HepG2 (cell line): ENCODE results near the gene AUTS2. TPM values are rescaled to one million over a fixed set of nuclear protein-coding genes. Genes with fewer than 3 reads are reported as not detected.

ENCODE experiments used
- ATAC-seq: fragments of 200-7000 bp; cut with Tn5 transposase; 3 replicates; pipeline ENCODE4 v1.9.1; 2020; ENCODE audit warnings: mild to moderate bottlenecking, moderate library complexity
- BruUV-seq: library from RNA; stranded (reverse); fragments of 400-500 nt; replicated peaks from 2 replicates; lab custom pipeline; 2021; lab: Mats Ljungman, UMichigan
- CTCF ChIA-PET: fragments of 300-600 bp; formaldehyde crosslinking; extraction: SDS; loops from one replicate; lab custom pipeline; 2021; ENCODE audit warnings: low total read pairs, inconsistent platforms, low intra/inter-chr PET ratio; lab: Yijun Ruan, JAX
- POLR2A ChIA-PET: fragments of 350-600 bp; sonication (Branson Sonifier 250); formaldehyde crosslinking; loops from one replicate; lab custom pipeline; 2020; ENCODE audit warnings: antibody characterized with exemption, inconsistent platforms; lab: Yijun Ruan, JAX
- DNase-seq: peaks from one replicate; pipeline ENCODE4 v3.0.0-alpha.2; 2015; ENCODE audit warnings: low spot score
- FAIRE-seq: peaks from 3 replicates; lab custom pipeline; 2011; peaks lifted over from hg19 to GRCh38; lab: Jason Lieb, UNC
- H2AFZ ChIP-seq: one replicate; pipeline ENCODE4 v1.6.1; 2011; ENCODE audit warnings: low read length, inconsistent platforms
- H3K27ac ChIP-seq: fragments of 300-600 bp; 3 replicates; pipeline ENCODE4 v1.8.0; 2011; ENCODE audit warnings: mixed run types, mild to moderate bottlenecking, mixed read lengths, low read length, inconsistent platforms; ENCODE audit not compliant: insufficient read depth; ENCODE audit errors: extremely low read length
- H3K27me3 ChIP-seq, 2 experiments: fragments of 200-600 bp in 1 of 2; 2 replicates in 1 of 2; 3 replicates in 1 of 2; pipeline versions ENCODE4 v1.6.0 to v1.8.0; 2011; ENCODE audit warnings: low read length in 2 of 2, mild to moderate bottlenecking in 2 of 2, moderate library complexity in 2 of 2, inconsistent platforms in 1 of 2; ENCODE audit not compliant: insufficient read depth in 2 of 2, control insufficient read depth in 1 of 2
- H3K36me3 ChIP-seq, 2 experiments: fragments of 200-600 bp in 1 of 2; replicated peaks in 1 of 2; 2 replicates in 1 of 2; 3 replicates in 1 of 2; pipeline versions ENCODE4 v1.5.1 to v1.8.0; 2011; ENCODE audit warnings: low read length in 2 of 2, inconsistent platforms in 1 of 2; ENCODE audit not compliant: insufficient read depth in 2 of 2, control insufficient read depth in 1 of 2
- H3K4me1 ChIP-seq: 2 replicates; pipeline ENCODE4 v1.5.1; 2012; ENCODE audit warnings: low read length, inconsistent platforms; ENCODE audit not compliant: insufficient read depth
- H3K4me2 ChIP-seq: 2 replicates; pipeline ENCODE4 v1.6.0; 2011; ENCODE audit warnings: low read depth, low read length, inconsistent platforms
- H3K4me3 ChIP-seq, 3 experiments: fragments of 200-600 bp in 1 of 3; sonication (generic), shearing (Covaris generic) in 1 of 3; replicated peaks in 1 of 3; 2 replicates each; pipeline ENCODE4 v1.5.1; 2011 to 2016; ENCODE audit warnings: low read length in 3 of 3, inconsistent platforms in 2 of 3, low read depth in 2 of 3, mild to moderate bottlenecking in 2 of 3, control low read depth in 1 of 3, mixed read lengths in 1 of 3; ENCODE audit not compliant: insufficient read depth in 1 of 3
- H3K79me2 ChIP-seq: one replicate; pipeline ENCODE4 v1.6.1; 2011; ENCODE audit warnings: low read length, inconsistent platforms; ENCODE audit not compliant: insufficient read depth
- H3K9ac ChIP-seq: 2 replicates; pipeline ENCODE4 v1.6.0; 2011; ENCODE audit warnings: mild to moderate bottlenecking, low read depth, low read length, inconsistent platforms; ENCODE audit not compliant: insufficient read depth
- H3K9me3 ChIP-seq: 2 replicates; pipeline ENCODE4 v1.5.1; 2012; ENCODE audit warnings: mild to moderate bottlenecking, low read length
- H4K20me1 ChIP-seq: 2 replicates; pipeline ENCODE4 v1.6.0; 2011; ENCODE audit warnings: inconsistent platforms, mild to moderate bottlenecking, low read length, moderate library complexity; ENCODE audit not compliant: insufficient read depth
- EHMT2 ChIP-seq: fragments of 200-600 bp; sonication (generic); IDR thresholded peaks from 2 replicates; pipeline ENCODE4 v1.7.0; 2017; ENCODE audit warnings: antibody characterized with exemption, low read depth, low read length, borderline replicate concordance
- ESRRA ChIP-seq: sonication (generic); formaldehyde crosslinking; IDR thresholded peaks from 2 replicates; pipeline ENCODE4 v1.5.1; 2020; ENCODE audit warnings: mild to moderate bottlenecking, low read depth, missing genetic modification reagents
- FOXA3 ChIP-seq: IDR thresholded peaks from 2 replicates; pipeline ENCODE4 v1.6.1; 2016; ENCODE audit warnings: missing genetic modification reagents, missing compliant biosample characterization
- GMEB2 ChIP-seq: IDR thresholded peaks from 2 replicates; pipeline ENCODE4 v1.6.1; 2016; ENCODE audit warnings: missing biosample characterization, missing genetic modification reagents, low read depth
- HIC2 ChIP-seq: sonication (generic); formaldehyde crosslinking; IDR thresholded peaks from 2 replicates; pipeline ENCODE4 v1.9.0; 2022; ENCODE audit warnings: low read depth, missing genetic modification reagents
- MAFK ChIP-seq, 2 experiments: IDR thresholded peaks in 1 of 2; conservative IDR thresholded peaks in 1 of 2; 2 replicates each; pipeline ENCODE4 v1.6.1; 2011; ENCODE audit warnings: improper control_type of control experiment in 2 of 2, low read length in 2 of 2
- MED13 ChIP-seq: sonication (generic); formaldehyde crosslinking; IDR thresholded peaks from 2 replicates; pipeline ENCODE4 v1.5.0; 2020; ENCODE audit warnings: missing genetic modification reagents
- MYC ChIP-seq: sonication (generic); formaldehyde crosslinking; IDR thresholded peaks from 2 replicates; pipeline ENCODE4 v1.9.0; 2021; ENCODE audit warnings: missing genetic modification reagents, borderline replicate concordance
- PPARG ChIP-seq: conservative IDR thresholded peaks from 2 replicates; pipeline ENCODE4 v1.6.1; 2016; ENCODE audit warnings: missing biosample characterization, missing genetic modification reagents
- SIN3B ChIP-seq: fragments of 150-350 bp; IDR thresholded peaks from 2 replicates; pipeline ENCODE4 v1.6.1; 2014; ENCODE audit warnings: low read length
- SMAD9 ChIP-seq: sonication (generic); formaldehyde crosslinking; IDR thresholded peaks from 2 replicates; pipeline ENCODE4 v1.5.1; 2020; ENCODE audit warnings: mild to moderate bottlenecking, missing genetic modification reagents
- TAF1 ChIP-seq: sonication (generic); formaldehyde crosslinking; IDR thresholded peaks from 2 replicates; pipeline ENCODE4 v1.4.0; 2020; ENCODE audit warnings: missing genetic modification reagents
- TBX3 ChIP-seq: fragments of 450-650 bp; IDR thresholded peaks from 2 replicates; pipeline ENCODE4 v1.6.1; 2017; ENCODE audit warnings: antibody characterized with exemption, mild to moderate bottlenecking, inconsistent platforms, borderline replicate concordance
- ZBTB46 ChIP-seq: sonication (generic); formaldehyde crosslinking; IDR thresholded peaks from 2 replicates; pipeline ENCODE4 v1.4.0; 2020; ENCODE audit warnings: mild to moderate bottlenecking, missing genetic modification reagents, borderline replicate concordance
- ZNF225 ChIP-seq: sonication (generic); formaldehyde crosslinking; IDR thresholded peaks from 2 replicates; pipeline ENCODE4 v1.4.0; 2020; ENCODE audit warnings: mild to moderate bottlenecking, missing genetic modification reagents
- ZNF543 ChIP-seq: sonication (generic); formaldehyde crosslinking; IDR thresholded peaks from 2 replicates; pipeline ENCODE4 v1.4.0; 2020; ENCODE audit warnings: mild to moderate bottlenecking, missing genetic modification reagents
- ZNF740 ChIP-seq: sonication (generic); formaldehyde crosslinking; IDR thresholded peaks from 2 replicates; pipeline ENCODE4 v1.4.0; 2020; ENCODE audit warnings: missing genetic modification reagents
- ZSCAN30 ChIP-seq: sonication (generic); formaldehyde crosslinking; IDR thresholded peaks from 2 replicates; pipeline ENCODE4 v1.5.0; 2020; ENCODE audit warnings: mild to moderate bottlenecking, missing genetic modification reagents
- WGBS: methylation state at CpG from one replicate; pipeline ENCODE4 v1.1.6; 2017; ENCODE audit warnings: low lambda C conversion rate; 5-methylcytosine and 5-hydroxymethylcytosine counted together
- in situ Hi-C: cut with HindIII; loops from 2 replicates; pipeline ENCODE4 v1.10.0; 2017; ENCODE audit warnings: low pct_unique_long_range_greater_than_20kb; ENCODE audit not compliant: extremely low pct_ligation_motif_present
- intact Hi-C: fragments of 100-400 bp; cut with micrococcal nuclease; formaldehyde crosslinking; loops from one replicate; pipeline ENCODE4 v1.10.0; 2022; ENCODE audit not compliant: unreplicated experiment
- polyA plus RNA-seq, 8 experiments: library from polyadenylated mRNA; depleted of rRNA in 3 of 8; stranded (reverse) in 7 of 8; unstranded in 1 of 8; fragments of >200 nt; fragmentation: Illumina TruSeq in 4 of 8; extraction: Trizol in 4 of 8; gene quantifications; 2 replicates each; pipeline versions ENCODE4 v1.2.1 to v1.2.3, GENCODE V29; 2011 to 2016; ENCODE audit warnings: low read depth in 4 of 8, missing spikeins in 1 of 8, mixed read lengths in 1 of 8; ENCODE audit not compliant: insufficient read depth in 1 of 8
- total RNA-seq, 5 experiments: library from RNA; depleted of rRNA; stranded (reverse); fragments of >200 nt; fragmentation: Illumina TruSeq; extraction: Trizol; gene quantifications; 2 replicates each; pipeline ENCODE4 v1.2.3, GENCODE V29; 2016; ENCODE audit warnings: low read depth in 1 of 5

The AUTS2 gene
- total and polyA plus RNA-seq, 2 of the 13 experiments (the other 11 are each of a cell fraction or from before 2014, with no cell fraction given): 0.38 TPM; not detected in 1

- ChIA-PET POLR2A (no interaction called here), CTCF (no interaction called here)
- no peaks in the 10 kb centered on the region for H3K4me1 ChIP-seq
- H3K4me3 ChIP-seq: no peak overlapping the region
- H3K36me3 ChIP-seq: no peaks in the 10 kb centered on the region
- no peak overlapping the region for H2AFZ ChIP-seq
- intact Hi-C loops: no loop called here
- ATAC-seq (no peak), FAIRE-seq (no peak), DNase-seq (no peak)
- TF ChIP-seq GMEB2 (CRISPR knock-in tag) (no peak), ZNF225 (CRISPR knock-in tag) (no peak), ZBTB46 (CRISPR knock-in tag) (no peak), TBX3 (no peak), SIN3B (no peak), MYC (CRISPR knock-in tag) (no peak), FOXA3 (CRISPR knock-in tag) (no peak), ZNF740 (CRISPR knock-in tag) (no peak), HIC2 (CRISPR knock-in tag) (no peak), PPARG (no peak), MAFK (conservative IDR thresholded peaks at IDR 0.05 in 1 of 2, IDR thresholded peaks at IDR 0.05 in 1 of 2; ENCODE audit: low read length in 2 of 2) (no peak), ESRRA (CRISPR knock-in tag) (no peak), EHMT2 (no peak), MED13 (no peak), SMAD9 (CRISPR knock-in tag) (no peak), ZNF543 (CRISPR knock-in tag) (no peak), TAF1 (CRISPR knock-in tag) (no peak), ZSCAN30 (CRISPR knock-in tag) (no peak)
- H3K9ac ChIP-seq: no peak overlapping the region
- H4K20me1 ChIP-seq: no peaks in the 10 kb centered on the region
- H3K27ac ChIP-seq: no peak overlapping the region
- WGBS: 58% methylated on average over 8 of the region's 8 CpGs
- in situ Hi-C loops: no loop called here
- no peak overlapping the region for H3K4me2 ChIP-seq
- no peaks in the 10 kb centered on the region for H3K79me2 ChIP-seq
- no peaks in the 10 kb centered on the region for H3K27me3 ChIP-seq
- BruUV-seq: no TSS peak
- H3K9me3 ChIP-seq: no peaks in the 10 kb centered on the region
Observed at GRCh38 chr7:70669854-70670253, 1071.6 kb downstream of the AUTS2 start.
